Gastrocnemius medialis (tissue), 4 donors: ENCODE results near the gene EEFSEC.

Experiments used
- POLR2A ChIP-seq, 2 donors: fragments of 450-650 bp; IDR thresholded peaks; one replicate each; pipeline ENCODE4 v1.6.1; 2017; ENCODE audit warnings: antibody characterized with exemption in 2 of 2, mild to moderate bottlenecking in 2 of 2, moderate library complexity in 2 of 2
- TF ChIP-seq, protein P1 (sequence below), 5 experiments: fragments of 450-650 bp in 3 of 5; fragments of 200-600 bp in 2 of 5; sonication (generic) in 2 of 5; IDR thresholded peaks in 4 of 5; conservative IDR thresholded peaks in 1 of 5; 1 replicate in 4 of 5; 2 replicates in 1 of 5; pipeline ENCODE4 v1.5.1; 2016 to 2019; ENCODE audit warnings: antibody characterized with exemption in 5 of 5, mild to moderate bottlenecking in 3 of 5, moderate library complexity in 3 of 5

DNA sequence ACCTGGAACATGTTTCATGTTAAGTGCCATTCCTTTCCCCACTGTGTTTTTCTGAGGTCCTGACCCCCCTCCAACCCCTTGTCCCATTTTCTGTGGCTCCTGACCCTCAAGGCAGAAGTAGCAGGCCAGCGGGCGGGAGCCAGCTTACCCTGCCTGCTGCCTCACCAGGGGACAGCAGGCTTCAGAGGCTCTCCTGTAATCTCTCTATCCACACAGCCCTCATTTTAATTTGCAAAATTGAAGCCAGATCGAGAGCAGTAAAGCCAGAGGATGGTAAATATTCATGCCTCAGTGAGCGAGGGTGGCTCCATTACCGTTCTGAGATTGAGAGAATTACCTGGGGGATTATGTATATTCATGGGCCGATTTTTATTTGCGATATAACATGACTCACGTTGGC, 165.8 kb downstream of the EEFSEC start:
- TF ChIP-seq, protein P1, sequence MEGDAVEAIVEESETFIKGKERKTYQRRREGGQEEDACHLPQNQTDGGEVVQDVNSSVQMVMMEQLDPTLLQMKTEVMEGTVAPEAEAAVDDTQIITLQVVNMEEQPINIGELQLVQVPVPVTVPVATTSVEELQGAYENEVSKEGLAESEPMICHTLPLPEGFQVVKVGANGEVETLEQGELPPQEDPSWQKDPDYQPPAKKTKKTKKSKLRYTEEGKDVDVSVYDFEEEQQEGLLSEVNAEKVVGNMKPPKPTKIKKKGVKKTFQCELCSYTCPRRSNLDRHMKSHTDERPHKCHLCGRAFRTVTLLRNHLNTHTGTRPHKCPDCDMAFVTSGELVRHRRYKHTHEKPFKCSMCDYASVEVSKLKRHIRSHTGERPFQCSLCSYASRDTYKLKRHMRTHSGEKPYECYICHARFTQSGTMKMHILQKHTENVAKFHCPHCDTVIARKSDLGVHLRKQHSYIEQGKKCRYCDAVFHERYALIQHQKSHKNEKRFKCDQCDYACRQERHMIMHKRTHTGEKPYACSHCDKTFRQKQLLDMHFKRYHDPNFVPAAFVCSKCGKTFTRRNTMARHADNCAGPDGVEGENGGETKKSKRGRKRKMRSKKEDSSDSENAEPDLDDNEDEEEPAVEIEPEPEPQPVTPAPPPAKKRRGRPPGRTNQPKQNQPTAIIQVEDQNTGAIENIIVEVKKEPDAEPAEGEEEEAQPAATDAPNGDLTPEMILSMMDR (IDR thresholded peaks at IDR 0.05 in 4 of 5, conservative IDR thresholded peaks at IDR 0.05 in 1 of 5) = no peak
- TF ChIP-seq POLR2A (IDR thresholded peaks at IDR 0.05) = no peak
